Activated CD8-positive, alpha-beta T cell treated with anti-CD3 and anti-CD28 coated beads for 36 hours (primary cell): ENCODE measurements around the gene CEP152. TPM values are rescaled to one million over a fixed set of nuclear protein-coding genes. Genes with fewer than 3 reads are reported as not detected.
"Not testable (repeated sequence)": the region's sequence is repeated elsewhere in the genome, so short reads cannot be mapped to it uniquely, and the experiment has no call there.

Experiments
- ATAC-seq: fragments of 200-7000 bp; cut with Tn5 transposase; one replicate; pipeline ENCODE4 v1.10.0; 2021; ENCODE audit warnings: mild to moderate bottlenecking, moderate library complexity
- CTCF ChIA-PET: fragments of 350-600 bp; sonication (Branson Sonifier 250); formaldehyde crosslinking; loops from one replicate; lab custom pipeline; 2021; ENCODE audit warnings: antibody characterized with exemption; lab: Charles Lee
- POLR2A ChIA-PET: fragments of 350-600 bp; sonication (Branson Sonifier 250); formaldehyde crosslinking; loops from one replicate; lab custom pipeline; 2021; ENCODE audit warnings: antibody characterized with exemption; lab: Charles Lee
- DNase-seq: peaks from one replicate; pipeline ENCODE4 v3.0.0-alpha.2; 2020
- H3K27ac Mint-ChIP-seq: one replicate; pipeline ENCODE4 v1.8.0; 2021; ENCODE audit warnings: mild to moderate bottlenecking, mixed read lengths
- H3K27me3 Mint-ChIP-seq: one replicate; pipeline ENCODE4 v1.8.0; 2021; ENCODE audit warnings: mixed read lengths
- H3K36me3 Mint-ChIP-seq: one replicate; pipeline ENCODE4 v1.8.0; 2021; ENCODE audit warnings: low read depth, mixed read lengths
- H3K4me1 Mint-ChIP-seq: one replicate; pipeline ENCODE4 v1.8.0; 2021; ENCODE audit warnings: low read depth, mixed read lengths
- H3K4me3 Mint-ChIP-seq: one replicate; pipeline ENCODE4 v1.8.0; 2021; ENCODE audit warnings: mild to moderate bottlenecking, moderate library complexity, mixed read lengths
- H3K9me3 Mint-ChIP-seq: one replicate; pipeline ENCODE4 v1.8.0; 2021; ENCODE audit warnings: mixed read lengths
- CTCF ChIP-seq: fragments of 200-600 bp; IDR thresholded peaks from one replicate; pipeline ENCODE4 v1.8.0; 2022; ENCODE audit warnings: antibody characterized with exemption, mild to moderate bottlenecking
- intact Hi-C: fragments of 100-400 bp; cut with micrococcal nuclease; formaldehyde crosslinking; loops from one replicate; pipeline ENCODE4 v1.10.0; 2022
- total RNA-seq, 2 experiments: library from RNA; stranded (reverse); gene quantifications; one replicate each; pipeline ENCODE4 v1.2.3, GENCODE V29; 2021

Gene CEP152
- total RNA-seq, 2 experiments from 2014 or later = 39.2 to 39.7 TPM

GRCh38 chr15:48796930-48797329 is 13.9 kb downstream of the CEP152 start:
- peaks cover 20% of the 10 kb centered on the region for H3K4me1 Mint-ChIP-seq
- peak; percentile 47 for ATAC-seq
- ChIA-PET POLR2A (no interaction called here), CTCF (no interaction called here)
- no peak for TF ChIP-seq CTCF
- intact Hi-C loops = no loop called here
- DNase-seq = no peak
- no peaks in the 10 kb centered on the region for H3K27me3 Mint-ChIP-seq
- H3K4me3 Mint-ChIP-seq = no peak overlapping the region
- peaks cover 42% of the 10 kb centered on the region for H3K36me3 Mint-ChIP-seq
- no peaks in the 10 kb centered on the region for H3K9me3 Mint-ChIP-seq
- peak overlapping the region; percentile 64 for H3K27ac Mint-ChIP-seq

GRCh38 chr15:48796521-48796920 is 14.3 kb downstream of the CEP152 start:
- peaks cover 20% of the 10 kb centered on the region for H3K4me1 Mint-ChIP-seq
- no peak overlapping the region for H3K4me3 Mint-ChIP-seq
- ChIA-PET POLR2A (no interaction called here), CTCF (no interaction called here)
- H3K36me3 Mint-ChIP-seq = peaks cover 44% of the 10 kb centered on the region
- no peak for DNase-seq
- no peaks in the 10 kb centered on the region for H3K27me3 Mint-ChIP-seq
- no peaks in the 10 kb centered on the region for H3K9me3 Mint-ChIP-seq
- no peak for TF ChIP-seq CTCF
- intact Hi-C loops = no loop called here
- H3K27ac Mint-ChIP-seq = no peak overlapping the region
- ATAC-seq = no peak

- ATAC-seq = no peak
Observed at GRCh38 chr15:48795901-48796300, 15.0 kb downstream of the CEP152 start.

GRCh38 chr15:48794697-48795134 is 16.2 kb downstream of the CEP152 start:
- TF ChIP-seq CTCF = no peak
- ChIA-PET CTCF (no interaction called here), POLR2A (interaction anchor here (1.5 kb wide), 1 partner anchor 16 kb away, joined by 5 read pairs; the partner anchor contains the start of gene CEP152)
- intact Hi-C loops = no loop called here
- Mint-ChIP-seq H3K27ac (peak overlapping the region; percentile 64), H3K9me3 (no peaks in the 10 kb centered on the region), H3K36me3 (peaks cover 51% of the 10 kb centered on the region), H3K4me3 (no peak overlapping the region), H3K27me3 (no peaks in the 10 kb centered on the region), H3K4me1 (peaks cover 17% of the 10 kb centered on the region)
- DNase-seq (no peak), ATAC-seq (no peak)

More at GRCh38 chr15:48795901-48796300, 15.0 kb downstream of the CEP152 start:
- intact Hi-C loops = no loop called here
- CTCF ChIA-PET = no interaction called here
- H3K4me3 Mint-ChIP-seq = no peak overlapping the region
- DNase-seq = no peak
- no peaks in the 10 kb centered on the region for H3K27me3 Mint-ChIP-seq
- no peak overlapping the region for H3K27ac Mint-ChIP-seq
- peaks cover 17% of the 10 kb centered on the region for H3K4me1 Mint-ChIP-seq
- POLR2A ChIA-PET = no interaction called here
- H3K36me3 Mint-ChIP-seq = peaks cover 41% of the 10 kb centered on the region
- no peaks in the 10 kb centered on the region for H3K9me3 Mint-ChIP-seq
- TF ChIP-seq CTCF = no peak

GRCh38 chr15:48792408-48792807 is 18.5 kb downstream of the CEP152 start:
- H3K27ac Mint-ChIP-seq = no peak overlapping the region
- peaks cover 9% of the 10 kb centered on the region for H3K4me1 Mint-ChIP-seq
- ATAC-seq (no peak), DNase-seq (no peak)
- no peak for TF ChIP-seq CTCF
- H3K27me3 Mint-ChIP-seq = no peaks in the 10 kb centered on the region
- POLR2A ChIA-PET = no interaction called here
- no peak overlapping the region for H3K4me3 Mint-ChIP-seq
- H3K36me3 Mint-ChIP-seq = peaks cover 54% of the 10 kb centered on the region
- intact Hi-C loops = no loop called here
- CTCF ChIA-PET = no interaction called here
- H3K9me3 Mint-ChIP-seq = no peaks in the 10 kb centered on the region

- H3K36me3 Mint-ChIP-seq = peaks cover 49% of the 10 kb centered on the region
- DNase-seq, H3K4me3 Mint-ChIP-seq, ATAC-seq, H3K27ac Mint-ChIP-seq, H3K27me3 Mint-ChIP-seq, POLR2A ChIA-PET, H3K9me3 Mint-ChIP-seq, H3K4me1 Mint-ChIP-seq, intact Hi-C loops: not testable (repeated sequence)
- CTCF ChIA-PET = interaction anchor here (0.6 kb wide), 1 partner anchor 532 kb away, joined by 3 read pairs; no protein-coding TSS in a partner anchor
Observed at GRCh38 chr15:48790466-48791115, 20.3 kb downstream of the CEP152 start.
